Fibroblast of pulmonary artery (primary cell): ENCODE data around the gene NADK2.

Experiments used
- DNase-seq: peaks from one replicate; pipeline ENCODE4 v3.0.0-alpha.2; 2010; ENCODE audit warnings: low read depth
- H3K4me3 ChIP-seq: replicated peaks from 2 replicates; pipeline ENCODE4 v1.5.1; 2011; ENCODE audit warnings: low read depth, mild to moderate bottlenecking, control low read depth, low read length, moderate library complexity
- CTCF ChIP-seq: IDR thresholded peaks from 2 replicates; pipeline ENCODE4 v1.5.1; 2011; ENCODE audit warnings: mild to moderate bottlenecking, control low read depth, low read length, inconsistent platforms; ENCODE audit errors: missing control alignments

Gene NADK2

GRCh38 chr5:36246036-36246800, 4.5 kb upstream of the NADK2 start:
- H3K4me3 ChIP-seq: no peak overlapping the region
- DNase-seq: no peak
- no peak for TF ChIP-seq CTCF

GRCh38 chr5:36244076-36244475, 2.4 kb upstream of the NADK2 start:
- TF ChIP-seq CTCF: no peak
- DNase-seq: no peak
- H3K4me3 ChIP-seq: no peak overlapping the region

GRCh38 chr5:36243653-36244052, 1.9 kb upstream of the NADK2 start:
- no peak for DNase-seq
- TF ChIP-seq CTCF: no peak

GRCh38 chr5:36242534-36243485, 1.1 kb upstream of the NADK2 start:
- TF ChIP-seq CTCF: no peak
- DNase-seq: no peak
- H3K4me3 ChIP-seq: peak overlapping the region; percentile 77

More at GRCh38 chr5:36243653-36244052, 1.9 kb upstream of the NADK2 start:
- H3K4me3 ChIP-seq: no peak overlapping the region

GRCh38 chr5:36240779-36241630, 720 bp downstream of the NADK2 start:
- peak overlapping the region; percentile 77 for H3K4me3 ChIP-seq
- peak; percentile 68 for DNase-seq
- no peak for TF ChIP-seq CTCF

- no peak for TF ChIP-seq CTCF
- DNase-seq: no peak
- H3K4me3 ChIP-seq: peak overlapping the region; percentile 5
Observed at GRCh38 chr5:36239370-36240293, 2.1 kb downstream of the NADK2 start.
